NK-92 (cell line): ENCODE measurements around the gene ADCY2.

Experiments
- DNase-seq: peaks from one replicate; lab custom pipeline; 2025; ENCODE audit not compliant: unreplicated experiment; lab: John Stamatoyannopoulos, UW

Gene ADCY2

GRCh38 chr5:7501061-7501460 lies 105.1 kb downstream of the ADCY2 start:
- no peak for DNase-seq

DNA sequence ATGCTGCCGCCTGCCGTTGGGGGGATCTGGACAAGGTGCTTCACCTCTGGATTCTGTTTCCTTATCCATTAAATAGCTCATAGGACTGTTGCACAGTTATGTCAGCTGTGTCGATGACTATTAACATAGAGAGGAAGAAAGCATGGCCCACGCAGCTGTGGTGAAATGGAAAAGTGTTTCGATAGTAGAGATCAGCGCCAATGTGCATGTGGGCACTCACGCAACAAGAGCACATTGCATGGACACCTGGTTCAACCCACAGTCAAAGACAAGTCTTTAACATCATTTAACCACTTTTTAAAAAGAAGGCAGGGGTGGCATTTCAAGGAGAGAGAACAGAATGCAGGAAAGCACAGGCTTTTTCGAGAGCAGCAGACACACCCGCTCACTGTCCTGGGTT lies 107.6 kb downstream of the ADCY2 start:
- no peak for DNase-seq

- no peak for DNase-seq
These were observed 119.5 kb downstream of the ADCY2 start for GRCh38 chr5:7515284-7515914.

DNA sequence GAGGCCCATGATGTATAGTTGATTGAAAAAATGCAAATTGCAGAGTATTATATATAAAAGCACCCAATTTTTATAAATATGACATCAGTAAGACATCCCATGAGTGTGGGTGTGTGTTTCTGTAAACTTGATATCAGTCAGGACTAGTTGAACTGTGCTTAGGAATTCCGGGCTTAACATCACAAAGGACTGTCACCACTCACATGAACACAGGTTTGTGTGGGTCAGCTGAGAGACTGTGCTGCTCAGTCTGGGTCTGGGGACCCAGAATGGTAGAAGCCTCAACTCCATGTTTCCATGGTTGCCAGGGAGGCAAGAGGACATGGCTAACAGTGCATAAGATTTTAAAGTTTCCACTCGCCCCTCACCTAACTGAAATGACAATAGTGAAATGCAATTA lies 120.3 kb downstream of the ADCY2 start:
- no peak for DNase-seq

- no peak for DNase-seq
These were observed 121.1 kb downstream of the ADCY2 start for GRCh38 chr5:7517006-7517405.

- no peak for DNase-seq
These were observed 123.1 kb downstream of the ADCY2 start for GRCh38 chr5:7518947-7519560.

DNA sequence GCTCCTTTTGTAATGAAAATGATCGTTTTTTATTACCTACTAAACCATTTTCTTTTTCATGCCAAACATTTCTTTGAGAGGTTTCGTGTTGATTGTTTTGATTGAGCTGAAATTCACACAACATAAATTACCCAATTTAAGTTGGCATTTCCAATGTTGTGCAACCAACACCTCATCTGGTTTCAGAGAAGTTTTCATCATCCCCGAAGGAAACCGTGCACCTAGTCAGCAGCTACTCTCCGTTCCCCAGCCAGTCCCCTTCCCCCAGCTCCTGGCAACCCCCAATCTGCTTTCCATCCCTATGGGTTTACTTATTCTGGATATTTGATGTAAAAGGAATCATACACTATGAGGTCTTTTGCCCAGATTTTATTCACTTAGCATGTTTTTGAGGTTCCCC lies 123.6 kb downstream of the ADCY2 start:
- DNase-seq: no peak

GRCh38 chr5:7529880-7530279 lies 133.9 kb downstream of the ADCY2 start:
- DNase-seq: no peak

GRCh38 chr5:7533941-7534340 lies 138.0 kb downstream of the ADCY2 start:
- no peak for DNase-seq

- DNase-seq: no peak
These were observed 138.6 kb downstream of the ADCY2 start for GRCh38 chr5:7534505-7534904.

DNA sequence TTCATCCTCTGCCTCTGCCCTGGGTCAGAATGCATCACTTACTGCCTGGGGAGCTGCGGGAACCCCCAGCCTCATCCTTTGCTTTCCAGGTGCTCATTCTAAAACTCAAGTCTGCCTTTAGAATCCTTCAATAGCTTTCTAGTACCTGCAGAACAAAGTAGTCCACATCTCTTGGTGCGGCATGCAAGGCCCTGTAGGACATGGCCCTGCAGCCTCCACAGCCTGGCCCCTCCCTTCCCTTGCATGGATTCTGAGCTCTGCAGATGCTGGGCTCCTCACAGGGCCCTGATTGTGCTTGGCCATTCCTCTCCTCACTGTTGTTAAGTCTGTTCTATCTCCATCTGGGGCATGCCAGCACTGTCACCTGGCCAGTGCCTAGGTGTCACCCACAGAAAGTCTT lies 141.6 kb downstream of the ADCY2 start:
- no peak for DNase-seq

DNA sequence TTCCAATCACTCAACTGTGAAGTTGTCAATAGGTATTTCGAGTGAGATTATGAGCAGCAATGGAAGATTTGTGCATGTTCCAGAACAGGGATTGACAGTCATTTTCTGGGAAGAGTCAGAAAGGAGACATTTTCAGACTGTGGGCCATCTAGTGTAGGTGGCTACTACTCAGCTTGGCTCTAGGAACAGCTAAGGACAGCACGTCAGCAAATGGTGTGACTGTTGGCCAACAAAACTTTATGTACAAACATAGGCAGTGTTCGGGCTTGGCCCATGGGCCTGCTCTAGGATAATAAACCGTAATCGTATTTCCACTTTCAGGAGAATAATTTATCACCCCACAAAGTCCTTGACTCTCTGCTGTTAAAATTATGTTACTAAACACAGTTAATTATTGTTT lies 143.6 kb downstream of the ADCY2 start:
- no peak for DNase-seq

DNA sequence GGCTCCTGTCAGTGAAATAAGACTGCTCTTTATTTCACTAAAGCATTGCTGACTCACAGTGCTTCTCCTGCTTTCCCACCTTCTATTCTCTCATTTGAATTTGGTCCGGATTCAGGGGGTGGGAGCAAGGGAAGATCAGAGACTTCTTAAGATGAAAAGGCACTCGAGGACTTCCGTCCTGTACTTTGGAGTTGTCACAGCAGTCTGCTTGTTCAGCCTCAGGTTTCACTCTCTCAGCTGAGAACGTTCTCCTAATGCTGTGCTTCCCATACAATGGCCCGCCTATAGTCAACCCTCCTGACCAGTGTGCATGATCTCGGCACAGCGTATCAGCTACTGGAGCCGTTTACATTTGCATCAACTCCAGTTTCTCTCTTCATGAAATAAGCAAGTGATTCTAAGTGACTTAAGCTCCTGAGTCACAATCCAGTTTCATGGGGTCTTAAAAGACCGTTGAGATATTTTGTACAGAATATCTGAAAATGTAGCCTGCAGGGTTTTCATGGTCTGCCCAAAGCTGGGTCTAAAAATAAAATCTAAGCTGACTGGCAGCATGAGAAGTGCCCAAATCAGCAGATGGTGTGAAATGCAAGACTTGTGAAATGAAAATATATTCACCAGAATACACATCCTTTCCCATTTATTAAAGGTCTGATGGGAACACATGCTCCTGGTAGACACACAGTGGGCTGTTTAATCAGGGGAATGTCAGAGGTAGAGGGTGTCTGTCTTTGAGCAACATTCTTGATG lies 145.0 kb downstream of the ADCY2 start:
- DNase-seq: no peak

- no peak for DNase-seq
These were observed 146.0 kb downstream of the ADCY2 start for GRCh38 chr5:7541898-7542297.

GRCh38 chr5:7546555-7546954 lies 150.6 kb downstream of the ADCY2 start:
- DNase-seq: no peak

DNA sequence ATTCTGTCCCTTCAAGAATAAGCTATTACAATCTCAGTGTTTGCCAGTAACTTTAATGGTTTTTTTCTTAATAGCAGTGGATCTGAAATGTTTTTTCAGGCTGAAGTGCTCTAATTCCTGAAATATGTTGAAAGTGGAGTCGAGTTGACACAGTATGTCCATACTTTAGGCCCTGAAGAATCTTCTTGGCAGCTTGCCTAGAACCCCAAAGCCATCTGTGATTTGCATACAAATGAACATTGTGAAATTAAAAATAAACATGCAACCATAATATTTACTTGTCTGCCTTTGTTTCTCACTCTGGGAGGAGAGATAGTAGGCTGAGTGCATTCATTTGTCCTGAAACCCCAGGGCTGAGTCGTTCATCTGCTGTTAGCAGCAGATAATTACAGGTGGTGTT lies 152.7 kb downstream of the ADCY2 start:
- DNase-seq: no peak

DNA sequence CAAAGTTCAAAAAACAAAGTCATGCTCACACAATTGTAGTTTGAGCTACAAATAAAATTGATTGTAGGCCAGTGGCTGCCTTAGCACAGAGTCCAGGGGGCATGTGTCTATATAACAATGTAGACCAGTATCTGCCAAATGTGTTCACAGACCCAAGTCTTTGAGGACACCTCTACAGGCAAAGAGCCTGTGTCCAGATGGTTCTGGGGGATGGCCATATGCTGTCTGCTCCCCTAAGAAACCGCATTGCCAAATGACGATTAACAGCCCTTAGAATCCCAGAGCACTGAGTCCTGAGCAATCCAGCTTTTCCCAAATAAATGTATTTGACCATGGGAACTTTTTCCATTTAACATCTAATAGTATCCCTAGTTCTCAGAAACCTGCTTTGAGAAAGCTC lies 169.6 kb downstream of the ADCY2 start:
- DNase-seq: no peak

- DNase-seq: no peak
These were observed 180.2 kb downstream of the ADCY2 start for GRCh38 chr5:7576023-7576715.

DNA sequence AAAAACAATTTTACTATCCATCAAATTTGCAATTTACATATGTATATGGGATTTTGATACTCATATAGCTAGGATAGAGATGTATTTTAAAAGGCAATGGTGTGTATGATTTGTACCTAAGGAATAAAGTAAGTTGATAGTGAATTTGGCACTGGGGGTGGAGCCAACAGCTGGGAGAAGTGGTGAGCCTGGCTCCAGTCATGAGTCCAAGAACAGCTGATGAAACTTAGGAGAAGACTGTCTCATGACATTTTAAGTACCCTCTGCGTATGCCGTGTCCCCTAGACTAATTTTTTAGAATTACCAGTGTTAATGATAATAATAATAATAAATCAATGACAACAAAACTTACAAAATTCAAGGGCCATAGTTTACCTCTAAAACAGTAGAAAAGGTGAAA lies 181.4 kb downstream of the ADCY2 start:
- no peak for DNase-seq

- DNase-seq: no peak
These were observed 182.1 kb downstream of the ADCY2 start for GRCh38 chr5:7578071-7578470.

DNA sequence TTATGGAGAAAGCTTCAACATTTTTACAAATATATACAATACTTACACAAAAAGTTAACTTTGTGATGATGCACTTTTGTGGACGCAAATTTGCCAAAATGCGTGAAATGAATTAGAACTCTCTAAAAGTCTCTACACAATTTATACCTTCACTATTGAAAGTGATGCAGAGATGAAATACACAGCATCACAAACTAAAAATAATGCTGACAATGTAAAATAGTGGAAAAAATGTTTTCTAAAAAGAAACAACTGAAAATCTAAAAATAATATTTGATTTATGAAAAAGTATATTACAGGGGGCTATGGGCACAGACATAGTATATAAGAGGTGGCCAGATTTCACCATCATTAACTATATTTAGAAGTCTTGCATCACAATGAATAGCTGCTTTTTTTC lies 188.8 kb downstream of the ADCY2 start:
- DNase-seq: no peak

DNA sequence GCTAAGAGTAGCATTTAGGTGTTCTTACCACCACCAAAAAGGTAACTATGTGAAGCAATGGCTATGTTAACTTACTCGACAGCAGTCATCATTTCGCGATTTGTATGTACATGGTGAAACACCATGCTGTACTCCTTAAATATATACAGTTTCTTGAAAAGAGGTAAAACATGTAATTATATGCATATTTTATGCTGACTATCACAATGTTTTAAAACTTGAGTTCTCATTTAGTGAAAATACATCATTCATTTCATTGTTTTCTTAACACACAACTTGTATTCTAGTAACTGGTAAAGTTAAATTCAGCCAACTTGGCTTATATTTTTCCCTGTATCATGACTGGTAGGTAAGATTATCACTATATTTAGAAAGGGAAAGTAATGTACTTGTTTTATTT lies 189.9 kb downstream of the ADCY2 start:
- no peak for DNase-seq
